NCI-H82 treated with DMSO at 0.1 percent for 48 hours (cell line): Measurements from ENCODE around the gene HPN.
"Not testable (repeated sequence)": the region's sequence is repeated elsewhere in the genome, so short reads cannot be mapped to it uniquely, and the experiment has no call there.

ENCODE experiments used
- DNase-seq: peaks from one replicate; lab custom pipeline; 2025; ENCODE audit not compliant: unreplicated experiment; lab: John Stamatoyannopoulos, UW

Gene HPN

GRCh38 chr19:35041548-35042055 is at the start of gene HPN:
HPN (plus strand) TSS chr19:35041721; CDS start chr19:35042507, 786 bp downstream.
- no peak for DNase-seq

GRCh38 chr19:34992582-34992981 is 48.9 kb upstream of the HPN start:
- DNase-seq, result not testable (repeated sequence)

GRCh38 chr19:34994286-34994642 is 47.3 kb upstream of the HPN start:
- DNase-seq, result no peak

GRCh38 chr19:34994643-34995541 is 46.6 kb upstream of the HPN start:
- DNase-seq, result no peak

- no peak for DNase-seq
Measured at GRCh38 chr19:34995551-34995950, 46.0 kb upstream of the HPN start.

DNA sequence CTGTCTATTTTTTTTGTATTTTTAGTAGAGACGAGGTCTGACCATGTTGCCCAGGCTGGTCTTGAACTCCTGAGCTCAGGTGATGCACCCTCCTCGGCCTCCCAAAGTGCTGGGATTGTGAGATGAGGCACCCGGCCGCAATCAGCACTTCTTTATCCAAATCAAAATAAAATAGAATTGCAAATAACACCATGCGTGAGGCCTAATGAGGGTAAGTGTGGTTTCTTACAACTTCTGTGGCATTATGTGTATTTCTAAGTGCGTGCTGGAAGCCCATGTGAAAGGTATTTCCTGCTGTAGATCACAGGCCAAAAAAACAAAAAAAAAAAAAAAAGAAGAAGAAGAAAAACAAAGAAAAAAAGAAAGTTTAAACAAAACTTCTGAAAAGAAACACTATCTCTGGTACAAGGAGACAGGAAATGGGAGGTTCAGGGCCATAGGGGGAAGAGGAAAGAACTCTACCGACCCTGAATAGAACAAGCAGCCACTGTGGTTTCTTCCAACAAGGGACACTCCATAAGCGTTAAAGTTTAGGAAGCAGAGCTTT is 44.4 kb upstream of the HPN start:
- no peak for DNase-seq

- not testable (repeated sequence) for DNase-seq
Measured at GRCh38 chr19:34998224-34998623, 43.3 kb upstream of the HPN start.

GRCh38 chr19:34998777-34999497 is 42.6 kb upstream of the HPN start:
- DNase-seq, result no peak

GRCh38 chr19:34999498-35000337 is 41.8 kb upstream of the HPN start, which contains the start of gene GRAMD1A:
GRAMD1A (plus strand) TSS chr19:35000323; CDS start chr19:35000479, 156 bp downstream.
- peak; percentile 83 for DNase-seq

- DNase-seq, result no peak
Measured at GRCh38 chr19:35000338-35000646, 41.2 kb upstream of the HPN start.

GRCh38 chr19:35000647-35001501 is 40.6 kb upstream of the HPN start:
- DNase-seq, result no peak

- no peak for DNase-seq
Measured at GRCh38 chr19:35002037-35002535, 39.4 kb upstream of the HPN start.

DNA sequence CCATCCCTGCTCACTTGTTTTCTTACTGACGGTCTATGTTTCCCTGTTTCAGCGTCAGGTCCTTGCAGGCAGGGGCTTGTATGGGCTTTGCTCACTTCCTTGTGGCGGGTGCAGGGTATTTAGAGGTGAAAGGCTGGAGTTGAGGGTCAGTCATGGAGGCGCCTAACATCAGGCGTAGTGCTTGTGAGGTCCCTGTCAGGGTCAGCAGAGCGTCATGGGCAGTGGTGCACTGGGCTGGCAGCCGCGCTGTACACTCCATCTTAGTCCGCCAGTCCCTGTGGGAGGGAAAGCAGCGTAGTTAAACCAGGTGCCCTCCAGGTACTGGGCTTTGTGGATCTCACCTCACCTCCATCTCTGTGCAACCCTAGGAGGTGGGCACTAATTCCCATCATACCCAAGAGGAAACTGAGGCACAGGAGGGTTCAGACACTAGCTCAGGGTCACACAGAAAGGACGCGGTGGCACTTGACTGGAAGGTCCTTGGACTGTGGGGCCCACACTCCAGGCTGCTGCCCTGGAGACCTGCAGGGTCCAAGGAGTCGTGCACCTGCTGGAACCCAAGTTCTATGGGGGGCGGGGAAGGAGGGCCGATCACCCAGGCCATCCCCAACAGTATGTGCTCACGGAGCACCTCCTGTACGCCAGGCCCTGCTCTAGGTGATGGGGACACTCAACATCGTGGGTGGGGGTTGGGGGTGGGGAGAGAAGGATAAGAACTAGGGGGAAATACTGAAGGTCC is 36.8 kb upstream of the HPN start:
- no peak for DNase-seq

DNA sequence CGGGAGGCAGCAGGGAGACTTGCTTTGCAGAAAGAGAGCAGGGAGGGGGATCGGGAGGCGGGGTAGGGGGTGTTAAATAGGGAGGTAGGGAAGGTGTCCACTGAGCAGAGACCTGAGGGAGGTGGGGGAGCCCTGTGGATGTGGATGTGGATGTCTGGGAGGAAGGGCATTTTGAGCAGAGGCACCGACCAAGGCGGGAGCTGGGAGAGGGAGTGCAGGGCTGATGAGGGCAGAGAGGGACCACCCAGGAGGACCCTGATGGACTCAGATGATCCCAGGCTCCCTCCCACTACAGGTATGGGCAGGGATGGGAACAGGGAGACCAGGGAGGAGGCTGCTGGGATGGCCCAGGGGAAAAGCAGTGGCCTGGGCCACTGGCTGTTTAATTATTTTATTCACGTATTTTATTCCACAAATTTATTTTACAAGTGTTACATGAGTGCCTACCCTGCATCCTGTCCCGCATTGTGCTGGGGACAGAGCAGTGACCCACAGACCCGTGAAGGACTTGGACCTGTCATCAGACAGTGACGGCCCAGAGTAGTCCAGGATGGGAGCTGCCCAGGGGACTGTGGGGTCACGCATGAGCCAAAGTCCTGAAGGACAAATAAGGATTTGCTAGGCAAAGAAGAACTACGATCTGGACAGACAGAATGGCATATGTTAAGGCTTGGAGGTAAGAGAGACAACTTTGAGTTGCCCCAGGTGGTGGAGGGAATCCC is 36.1 kb upstream of the HPN start:
- no peak for DNase-seq

DNA sequence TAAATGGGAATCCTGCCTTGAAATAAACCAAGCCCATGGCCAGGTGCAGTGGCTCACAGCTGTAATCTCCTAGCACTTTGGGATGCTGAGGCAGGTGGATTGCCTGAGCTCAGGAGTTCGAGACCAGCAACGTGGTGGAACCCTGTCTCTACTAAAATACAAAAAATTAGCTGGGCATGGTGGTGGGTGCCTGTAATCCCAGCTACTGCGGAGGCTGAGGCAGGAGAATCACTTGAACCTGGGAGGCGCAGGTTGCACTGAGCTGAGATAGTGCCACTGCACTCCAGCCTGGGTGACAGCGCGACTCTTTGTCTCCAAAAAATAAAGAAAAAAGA is 35.5 kb upstream of the HPN start:
- not testable (repeated sequence) for DNase-seq

GRCh38 chr19:35006342-35006998 is 35.1 kb upstream of the HPN start:
- no peak for DNase-seq

- no peak for DNase-seq
Measured at GRCh38 chr19:35006999-35007365, 34.5 kb upstream of the HPN start.

DNA sequence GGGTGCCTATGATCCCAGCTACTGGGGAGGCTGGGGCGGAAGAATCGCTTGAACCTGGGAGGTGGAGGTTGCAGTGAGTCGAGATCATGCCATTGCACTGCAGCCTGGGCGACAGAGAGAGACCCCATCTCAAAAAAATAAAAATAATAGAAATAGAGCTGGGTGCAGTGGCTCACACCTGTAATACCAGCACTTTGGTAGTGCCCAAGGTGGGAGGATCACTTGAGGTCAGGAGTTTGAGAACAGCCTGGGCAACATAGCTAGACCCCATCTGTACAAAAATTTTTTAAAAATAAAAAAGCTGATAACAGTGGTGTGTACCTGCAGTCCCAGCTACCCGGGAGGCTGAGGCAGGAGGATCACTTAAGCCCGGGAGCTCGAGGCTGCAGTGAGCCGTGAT is 34.1 kb upstream of the HPN start:
- DNase-seq, result not testable (repeated sequence)
